PC-3 (cell line): Measurements from ENCODE around the gene ATP5PB.

ENCODE experiments used
- EZH2 ChIP-seq: fragments of 300-600 bp; sonication (generic); IDR thresholded peaks from one replicate; pipeline ENCODE4 v1.6.1; 2017; ENCODE audit warnings: antibody characterized with exemption, mild to moderate bottlenecking, low read length; ENCODE audit not compliant: unreplicated experiment
- TF ChIP-seq, protein P1 (sequence below): fragments of 300-600 bp; sonication (generic); conservative IDR thresholded peaks from 2 replicates; pipeline ENCODE4 v1.5.1; 2017; ENCODE audit warnings: antibody characterized with exemption, low read depth, mild to moderate bottlenecking, low read length

DNA sequence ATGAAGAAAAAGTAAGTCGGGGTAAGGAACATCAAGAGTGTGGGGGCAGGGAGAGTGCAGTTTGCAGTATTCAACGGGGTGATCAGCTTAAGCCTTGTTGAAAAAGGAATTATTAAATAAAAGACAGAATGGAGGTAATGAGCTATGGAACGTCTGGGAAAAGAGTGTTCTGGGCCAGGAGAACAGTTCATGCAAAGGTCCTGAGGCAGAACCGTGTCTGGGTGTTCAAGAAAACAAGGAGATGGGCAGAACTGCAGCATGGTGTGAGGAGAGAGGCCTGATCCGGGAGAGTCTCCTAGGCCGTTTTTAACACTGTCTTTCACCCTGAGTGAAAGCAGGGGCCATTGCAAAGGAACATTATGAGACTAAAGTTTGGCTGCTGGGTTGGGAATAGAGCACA is 42.0 kb upstream of the ATP5PB start:
- TF ChIP-seq, protein P1, sequence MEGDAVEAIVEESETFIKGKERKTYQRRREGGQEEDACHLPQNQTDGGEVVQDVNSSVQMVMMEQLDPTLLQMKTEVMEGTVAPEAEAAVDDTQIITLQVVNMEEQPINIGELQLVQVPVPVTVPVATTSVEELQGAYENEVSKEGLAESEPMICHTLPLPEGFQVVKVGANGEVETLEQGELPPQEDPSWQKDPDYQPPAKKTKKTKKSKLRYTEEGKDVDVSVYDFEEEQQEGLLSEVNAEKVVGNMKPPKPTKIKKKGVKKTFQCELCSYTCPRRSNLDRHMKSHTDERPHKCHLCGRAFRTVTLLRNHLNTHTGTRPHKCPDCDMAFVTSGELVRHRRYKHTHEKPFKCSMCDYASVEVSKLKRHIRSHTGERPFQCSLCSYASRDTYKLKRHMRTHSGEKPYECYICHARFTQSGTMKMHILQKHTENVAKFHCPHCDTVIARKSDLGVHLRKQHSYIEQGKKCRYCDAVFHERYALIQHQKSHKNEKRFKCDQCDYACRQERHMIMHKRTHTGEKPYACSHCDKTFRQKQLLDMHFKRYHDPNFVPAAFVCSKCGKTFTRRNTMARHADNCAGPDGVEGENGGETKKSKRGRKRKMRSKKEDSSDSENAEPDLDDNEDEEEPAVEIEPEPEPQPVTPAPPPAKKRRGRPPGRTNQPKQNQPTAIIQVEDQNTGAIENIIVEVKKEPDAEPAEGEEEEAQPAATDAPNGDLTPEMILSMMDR: no peak
- TF ChIP-seq EZH2: no peak
